GM04504 (cell line): Measurements from ENCODE around the gene EHHADH.
"Not testable (repeated sequence)": the region's sequence is repeated elsewhere in the genome, so short reads cannot be mapped to it uniquely, and the experiment has no call there.

ENCODE experiments used
- DNase-seq: peaks from one replicate; pipeline ENCODE4 v3.0.0-alpha.2; 2012; ENCODE audit warnings: low read depth

EHHADH gene

DNA sequence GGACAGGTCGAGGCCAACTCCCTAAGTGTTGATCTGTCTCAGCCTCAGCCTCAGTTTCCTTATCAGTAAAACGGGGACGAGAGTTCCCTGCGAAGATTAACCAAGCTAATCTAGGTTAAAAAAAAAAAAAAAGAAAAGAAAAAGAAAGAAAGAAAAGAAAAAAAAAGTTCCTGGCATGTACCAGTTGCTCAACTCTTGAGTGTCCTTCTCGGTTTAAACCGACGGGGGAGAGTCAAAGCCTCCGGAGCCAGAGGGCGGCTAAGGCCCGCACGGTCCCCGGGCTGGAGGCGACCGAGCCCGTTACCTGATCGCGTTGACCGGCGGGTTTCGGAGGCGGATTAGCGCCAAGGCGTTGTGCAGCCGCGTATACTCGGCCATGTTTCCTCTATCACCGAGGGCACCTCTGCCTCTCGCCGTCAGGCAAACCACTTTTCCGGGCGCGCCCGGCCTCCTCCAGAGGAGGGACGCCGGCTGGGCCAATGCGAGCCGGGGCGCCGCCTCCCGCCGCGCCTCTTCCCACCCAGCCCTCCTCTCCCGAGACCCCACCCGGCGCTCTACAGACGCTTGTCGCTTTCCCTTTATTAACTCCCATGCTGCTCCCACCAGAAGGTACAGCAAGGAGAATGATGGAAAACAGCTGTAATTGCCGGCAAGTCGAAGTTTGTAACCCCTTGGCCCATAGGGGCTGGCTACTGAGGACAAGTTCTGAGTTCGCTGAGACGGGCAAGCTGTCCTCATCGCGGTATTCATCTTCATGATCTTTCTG is at the start of gene EHHADH:
EHHADH (minus strand) TSS at position 405 of the 766 bp plus-strand sequence; CDS start at position 378, 27 bp downstream.
- peak; percentile 44 for DNase-seq

GRCh38 chr3:185299918-185300426 is 46.1 kb upstream of the EHHADH start:
- DNase-seq: not testable (repeated sequence)

DNA sequence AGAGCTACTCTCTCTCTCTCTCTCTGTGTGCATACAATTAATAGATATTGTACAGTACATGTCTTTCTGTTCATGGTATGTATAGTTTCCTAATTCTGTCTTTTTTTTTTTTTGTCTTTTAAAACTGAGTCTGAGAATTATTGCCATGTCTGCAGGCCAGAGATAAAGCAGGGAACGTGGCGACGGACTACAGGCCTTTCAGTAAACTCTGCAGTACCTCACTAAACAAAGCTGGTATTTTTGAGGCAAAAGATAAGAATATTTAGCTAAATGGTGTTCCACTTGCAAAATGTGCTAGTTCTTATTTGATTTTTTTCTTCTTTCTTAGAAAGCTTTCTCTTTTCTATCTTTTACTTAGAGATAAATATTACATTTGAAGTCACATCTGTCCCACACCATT is 44.0 kb upstream of the EHHADH start:
- no peak for DNase-seq

DNA sequence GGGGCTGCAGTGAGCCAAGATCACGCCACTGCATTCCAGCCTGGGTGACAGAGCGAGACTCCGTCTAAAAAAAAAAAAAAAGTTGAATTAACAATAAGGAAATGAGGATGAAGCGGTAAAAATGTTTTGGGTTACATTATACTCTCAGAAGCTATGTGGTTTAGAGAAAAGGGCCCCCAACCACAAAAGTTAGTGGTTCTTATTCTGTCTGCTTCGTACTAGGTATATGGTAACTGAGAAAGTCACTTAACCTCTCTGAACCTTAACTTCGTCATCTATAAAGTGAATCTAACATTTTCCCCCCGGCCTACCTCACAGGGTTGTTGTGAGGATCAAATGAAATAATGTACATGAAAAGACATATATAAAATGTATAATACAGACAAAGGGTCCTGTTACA is 38.4 kb upstream of the EHHADH start:
- no peak for DNase-seq

DNA sequence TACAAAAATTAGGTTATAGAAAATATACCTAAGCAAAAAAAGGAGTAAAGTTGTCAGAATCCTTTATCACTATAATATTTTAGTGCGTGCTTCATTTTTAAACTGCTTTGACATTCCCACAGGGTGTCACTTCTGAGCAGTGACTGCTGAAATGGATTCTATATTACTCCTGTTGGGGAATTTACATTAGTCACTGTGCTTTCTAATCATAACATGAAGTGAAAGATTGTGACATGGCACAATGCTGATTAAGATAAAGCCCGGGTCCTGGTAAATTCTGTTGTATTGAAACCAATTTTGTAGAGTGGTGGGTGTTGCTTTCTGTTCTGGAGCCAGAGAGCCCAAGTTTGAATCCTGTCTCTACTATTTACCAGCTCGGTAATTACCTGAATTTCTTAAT is 36.4 kb upstream of the EHHADH start:
- DNase-seq: no peak

DNA sequence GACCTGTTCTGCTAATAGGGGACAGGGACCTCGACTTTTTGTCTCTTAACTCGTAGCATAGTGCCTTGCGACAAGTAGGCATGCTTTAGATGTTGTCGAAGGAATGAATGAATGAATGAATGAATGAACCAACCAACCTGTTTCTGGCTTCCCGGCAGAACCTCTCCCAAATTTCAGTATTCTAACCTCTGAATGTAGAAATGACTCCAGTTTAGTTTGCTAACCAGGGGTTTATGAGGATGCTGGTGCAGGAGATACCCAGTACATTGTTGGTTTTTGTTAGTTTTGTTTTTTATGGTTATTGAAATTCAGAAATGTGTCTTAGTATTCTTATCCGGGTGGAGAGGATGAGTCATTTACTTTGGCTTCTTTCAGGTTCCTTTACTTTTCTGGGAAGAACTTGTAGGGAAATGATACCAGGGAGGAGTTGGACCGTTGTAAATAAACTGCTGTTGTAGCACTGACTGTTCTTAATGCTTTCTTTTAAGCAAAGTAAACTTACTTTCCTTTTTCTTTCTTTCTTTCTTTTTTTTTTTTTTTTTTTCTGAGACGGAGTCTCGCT is 29.6 kb upstream of the EHHADH start:
- no peak for DNase-seq

DNA sequence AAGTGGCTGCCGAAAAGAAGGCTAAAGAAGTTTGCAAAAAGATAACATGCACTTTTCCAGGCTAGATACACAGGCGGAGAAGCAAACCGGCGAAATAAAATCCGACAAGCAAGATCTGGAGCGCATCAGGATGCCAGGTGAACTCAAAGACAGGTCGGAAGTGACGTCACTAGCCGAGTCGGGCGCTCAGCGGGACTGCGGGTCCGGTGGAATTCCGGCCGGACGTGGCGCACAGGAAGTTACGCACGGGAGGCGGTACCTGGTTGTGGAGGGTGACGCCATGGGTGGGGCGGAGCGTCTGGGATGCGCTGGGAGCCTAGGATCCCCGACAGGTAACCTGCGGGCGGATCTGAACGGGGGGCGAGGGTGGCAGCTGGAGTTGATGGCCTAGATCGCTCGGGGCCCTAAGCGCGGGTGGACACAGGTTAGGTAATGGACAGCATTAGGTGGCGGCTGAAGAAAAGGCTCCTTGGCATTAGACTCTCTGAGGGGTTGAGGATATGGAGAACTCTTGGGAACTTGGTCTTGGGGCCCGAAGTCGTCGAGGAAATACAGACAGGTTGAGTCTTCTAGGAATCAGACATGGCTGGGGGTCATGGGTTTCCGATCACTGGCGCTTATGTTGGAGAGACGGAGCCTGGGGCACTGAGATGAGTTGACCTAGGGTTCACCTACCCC is 29.0 kb upstream of the EHHADH start:
- peak; percentile 80 for DNase-seq

- DNase-seq: no peak
Measured at GRCh38 chr3:185280572-185281365, 26.9 kb upstream of the EHHADH start.

DNA sequence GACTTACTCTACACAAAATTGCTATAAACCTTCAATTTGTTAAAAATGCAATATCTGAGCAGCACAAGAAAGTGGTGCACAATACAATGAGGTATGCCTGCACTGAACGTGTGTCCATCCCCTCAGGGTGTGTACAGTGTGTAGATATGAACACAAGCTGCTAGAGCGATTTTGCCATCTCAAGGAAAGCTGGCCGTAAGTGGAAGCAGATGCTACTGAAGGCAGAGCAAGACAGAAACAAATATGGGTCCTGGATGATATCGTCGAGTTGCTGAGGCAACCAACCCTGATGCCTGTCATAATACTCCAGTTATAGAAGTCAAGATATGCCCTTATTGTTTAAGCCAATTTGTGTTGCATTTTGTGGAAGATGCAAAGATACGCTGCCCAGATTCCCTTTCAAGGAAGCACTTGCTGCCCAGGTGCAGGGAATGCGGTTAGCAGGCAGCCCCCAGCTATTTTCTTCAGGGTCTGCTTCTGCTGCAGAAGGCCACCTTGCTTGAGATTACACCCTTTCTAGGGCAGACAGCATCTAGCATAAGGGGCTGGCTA is 25.8 kb upstream of the EHHADH start:
- no peak for DNase-seq

GRCh38 chr3:185276415-185276814 is 22.6 kb upstream of the EHHADH start:
- DNase-seq: no peak

DNA sequence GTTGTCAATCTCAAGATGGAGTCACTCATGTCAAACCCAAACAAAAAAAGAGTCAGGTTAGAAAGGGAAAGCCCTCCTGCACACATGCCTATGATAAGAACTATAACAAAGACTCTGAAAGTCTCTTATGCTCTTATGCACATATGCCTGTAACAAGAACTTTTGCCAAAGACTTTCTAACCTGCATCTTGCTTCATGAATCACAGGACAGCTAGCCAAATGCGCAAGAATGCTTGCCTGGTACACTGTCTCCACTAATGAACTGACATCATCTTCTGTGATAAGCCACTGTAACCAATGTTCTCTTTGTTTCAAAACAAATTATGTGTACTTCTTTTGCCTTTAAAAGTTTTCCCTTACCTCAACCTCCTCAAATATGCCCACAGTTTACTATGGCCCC is 18.2 kb upstream of the EHHADH start:
- no peak for DNase-seq

- no peak for DNase-seq
Measured at GRCh38 chr3:185270956-185271332, 17.1 kb upstream of the EHHADH start.

- DNase-seq: no peak
Measured at GRCh38 chr3:185270262-185270955, 16.6 kb upstream of the EHHADH start.

- no peak for DNase-seq
Measured at GRCh38 chr3:185268194-185268962, 14.5 kb upstream of the EHHADH start.

DNA sequence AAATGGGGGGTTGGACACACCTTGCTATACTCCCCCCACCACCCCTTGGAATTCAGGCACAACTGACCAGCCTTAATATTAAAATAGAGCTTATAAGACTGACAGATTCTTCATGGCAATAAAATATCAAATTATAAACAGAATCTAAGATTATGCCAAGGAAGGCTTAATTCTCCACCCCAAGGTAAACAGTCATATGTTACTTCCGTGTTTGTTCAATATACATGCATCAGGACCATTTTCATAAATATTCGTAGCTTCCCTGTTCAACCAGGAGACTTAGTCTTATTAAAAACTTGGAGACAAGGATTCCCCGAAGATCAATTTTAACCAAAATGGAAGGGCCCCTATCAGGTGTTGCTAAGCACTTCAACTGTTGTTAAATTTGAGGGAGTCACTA is 13.3 kb upstream of the EHHADH start:
- DNase-seq: no peak

DNA sequence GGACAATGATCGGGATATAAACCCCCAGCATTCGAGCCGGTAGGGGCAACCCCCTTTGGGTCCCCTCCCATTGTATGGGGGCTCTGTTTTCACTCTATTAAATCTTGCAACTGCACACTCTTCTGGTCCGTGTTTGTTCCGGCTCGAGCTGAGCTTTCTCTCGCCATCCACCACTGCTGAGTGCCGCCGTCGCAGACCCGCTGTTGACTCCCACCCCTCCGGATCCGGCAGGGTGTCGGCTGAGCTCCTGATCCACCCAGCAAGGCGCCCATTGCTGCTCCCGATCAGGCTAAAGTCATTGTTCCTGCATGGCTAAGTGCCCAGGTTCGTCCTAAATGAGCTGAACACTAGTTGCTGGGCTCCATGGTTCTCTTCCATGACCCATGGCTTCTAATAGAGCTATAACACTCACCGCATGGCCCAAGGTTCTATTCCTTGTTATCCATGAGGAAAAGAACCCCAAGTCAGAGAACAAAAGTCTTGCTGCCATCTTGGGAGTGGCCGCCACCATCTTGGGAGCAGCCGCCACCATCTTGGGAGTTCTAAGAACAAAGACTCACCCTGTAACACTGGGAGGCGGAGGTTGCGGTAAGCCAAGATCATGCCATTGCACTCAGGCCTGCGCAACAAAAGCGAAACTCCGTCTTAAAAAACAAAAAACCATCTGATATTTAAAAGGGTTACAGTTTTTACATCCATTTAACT is 11.2 kb upstream of the EHHADH start:
- DNase-seq: no peak

GRCh38 chr3:185263423-185263822 is 9.6 kb upstream of the EHHADH start:
- no peak for DNase-seq

DNA sequence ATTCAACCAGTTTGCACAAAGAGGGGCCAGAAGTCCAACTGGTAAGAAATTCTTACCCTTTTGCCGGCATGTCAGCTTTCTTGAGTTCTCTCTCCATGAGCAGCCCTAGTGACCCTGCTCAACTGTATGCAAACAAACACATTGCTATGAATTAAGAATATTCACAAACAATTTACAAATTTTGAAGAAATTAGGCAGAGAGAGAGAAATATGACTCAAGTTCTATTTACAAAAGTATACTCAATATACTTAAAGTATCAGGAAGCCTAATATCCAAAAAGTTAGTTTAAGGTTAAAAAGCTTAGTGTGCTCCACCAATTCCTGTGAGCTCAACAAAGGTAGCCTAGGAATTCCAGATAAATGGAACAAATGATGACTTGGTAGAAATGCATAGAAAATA is 3.5 kb upstream of the EHHADH start:
- no peak for DNase-seq

DNA sequence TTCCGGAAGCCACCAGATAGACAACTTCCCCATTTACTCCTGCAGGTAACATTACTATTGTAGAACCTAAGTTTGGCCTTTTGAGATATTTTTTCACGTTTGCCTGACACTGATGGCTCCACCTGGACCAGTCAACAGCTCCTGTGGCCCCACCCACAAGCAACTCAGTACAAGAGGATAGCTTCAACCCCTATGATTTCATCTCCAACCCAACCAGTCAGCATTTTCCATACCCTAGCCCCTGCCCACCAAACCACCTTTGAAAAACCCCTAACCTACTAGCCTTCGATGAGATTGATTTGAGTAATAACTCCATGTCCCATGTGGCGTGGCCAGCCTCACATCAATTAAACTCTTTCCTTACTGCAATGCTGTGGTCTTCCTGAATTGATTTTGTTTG is 950 bp upstream of the EHHADH start:
- no peak for DNase-seq

DNA sequence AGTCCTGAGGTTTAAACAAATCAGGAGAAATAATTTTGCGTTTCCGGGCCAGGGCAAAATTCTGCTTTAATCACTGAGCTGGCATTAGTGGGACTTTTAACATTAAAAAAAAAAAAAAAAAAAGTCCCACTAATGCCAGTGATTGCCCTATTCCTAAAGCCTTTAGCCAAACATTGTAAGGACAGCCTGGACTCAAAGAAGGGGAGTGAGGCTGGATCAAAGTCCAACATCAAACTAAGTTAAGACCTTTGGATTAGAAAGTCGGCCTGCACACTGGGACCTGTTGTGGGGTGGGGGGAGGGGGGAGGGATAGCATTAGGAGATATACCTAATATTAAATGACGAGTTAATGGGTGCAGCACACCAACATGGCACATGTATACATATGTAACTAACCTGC is 716 bp downstream of the EHHADH start:
- DNase-seq: not testable (repeated sequence)
